ENCODE data around the gene CWC27. TPM values are rescaled to one million over a fixed set of nuclear protein-coding genes. Genes with fewer than 3 reads are reported as not detected.

Gene CWC27
- total and polyA plus RNA-seq, 9 of the 15 experiments (the other 6 are each of a cell fraction or from before 2014, with no cell fraction given): 19.7 to 49.3 (median 38.3) TPM

GRCh38 chr5:65061974-65062353 is 293.2 kb downstream of the CWC27 start:
- Histone ChIP-seq H4K20me1 (replicated peaks; ENCODE audit: control insufficient read depth, insufficient read depth, low read length) (no peaks in the 10 kb centered on the region), H3K4me3 (no peak overlapping the region), H3K27ac (ENCODE audit: extremely low read depth, low read depth, low read length) (no peak overlapping the region), H3K27me3 (ENCODE audit: control insufficient read depth in 2 of 2, insufficient read depth in 2 of 2, low read length in 2 of 2) (no peaks in the 10 kb centered on the region; a peak in 2 of 5 replicates), H2AFZ (ENCODE audit: low read depth, low read length) (no peak overlapping the region), H3K36me3 (ENCODE audit: control insufficient read depth, insufficient read depth, low read length) (no peaks in the 10 kb centered on the region), H3K4me1 (replicated peaks in 1 of 2; ENCODE audit: control insufficient read depth in 2 of 2, insufficient read depth in 2 of 2, low read length in 2 of 2) (no peaks in the 10 kb centered on the region), H3K9me1 (ENCODE audit: control insufficient read depth, insufficient read depth, low read length) (no peaks in the 10 kb centered on the region), H3K4me2 (ENCODE audit: insufficient read depth, low read length) (no peak overlapping the region), H3K9me3 (replicated peaks; ENCODE audit: control insufficient read depth, insufficient read depth, low read depth, low read length) (no peaks in the 10 kb centered on the region; the same call in 1 of the 2 replicates), H3K79me2 (ENCODE audit: control insufficient read depth, insufficient read depth, low read length) (no peaks in the 10 kb centered on the region), H3K9ac (ENCODE audit: insufficient read depth in 1 of 2, low read depth in 2 of 2, low read length in 2 of 2) (no peak overlapping the region)
- in situ Hi-C loops (cut with MboI): no loop called here
- TF ChIP-seq HNRNPL (IDR thresholded peaks at IDR 0.05; ENCODE audit: low read depth, low read length) (no peak), RBM15 (IDR thresholded peaks at IDR 0.05; ENCODE audit: insufficient read depth, low read length) (no peak), SNIP1 (IDR thresholded peaks at IDR 0.05; ENCODE audit: low read depth) (no peak), ZC3H8 (IDR thresholded peaks at IDR 0.05) (no peak), ZNF121 (CRISPR knock-in tag; conservative IDR thresholded peaks at IDR 0.05) (no peak), JUNB (CRISPR knock-in tag; conservative IDR thresholded peaks at IDR 0.05) (no peak), TRIM25 (IDR thresholded peaks at IDR 0.05; ENCODE audit: borderline replicate concordance) (no peak), GMEB1 (CRISPR knock-in tag; IDR thresholded peaks at IDR 0.05) (no peak), VEZF1 (CRISPR knock-in tag; IDR thresholded peaks at IDR 0.05) (no peak), EP300 (IDR thresholded peaks at IDR 0.05; ENCODE audit: low read length) (no peak), ZNF584 (CRISPR knock-in tag; IDR thresholded peaks at IDR 0.05; ENCODE audit: low read depth) (no peak), ZNF586 (CRISPR knock-in tag; conservative IDR thresholded peaks at IDR 0.05) (no peak)
- POLR2A ChIA-PET: interaction anchor here (0.8 kb wide), 1 partner anchor 21 kb away, joined by 3 read pairs; no protein-coding TSS in a partner anchor
- DNase-seq (ENCODE audit: extremely low read depth in 1 of 4, low spot score in 3 of 4) (no peak), FAIRE-seq (no peak), ATAC-seq (no peak)
- 7% methylated on average over 1 of the region's 1 CpG for WGBS (ENCODE audit: insufficient coverage, low coverage, missing lambda C conversion rate)
- CTCF ChIA-PET (ENCODE audit: low intra/inter-chr PET ratio): no interaction called here
- no TSS peak for BruUV-seq (replicated peaks)
- intact Hi-C loops (cut with micrococcal nuclease): no loop called here

All from K562 (cell line).